Kidney (tissue), 14 donors: Measurements from ENCODE around the gene FRMD4A. TPM values are rescaled to one million over a fixed set of nuclear protein-coding genes. Genes with fewer than 3 reads are reported as not detected.

Experiments
- DNase-seq, 5 donors: peaks; one replicate each; pipeline ENCODE4 v3.0.0-alpha.2; 2013 to 2020
- FAIRE-seq: peaks from 2 replicates; lab custom pipeline; 2012; peaks lifted over from hg19 to GRCh38; lab: Jason Lieb, UNC
- H3K27ac ChIP-seq, 2 donors: one replicate each; pipeline ENCODE4 v1.7.0; 2013; ENCODE audit warnings: low read depth in 2 of 2, low read length in 2 of 2, inconsistent platforms in 1 of 2
- H3K27me3 ChIP-seq: one replicate; pipeline ENCODE4 v1.7.1; 2013; ENCODE audit warnings: low read length, inconsistent platforms; ENCODE audit not compliant: control insufficient read depth, insufficient read depth
- H3K36me3 ChIP-seq, 3 donors: one replicate each; pipeline versions ENCODE4 v1.7.0 to v1.7.1; 2013; ENCODE audit warnings: low read length in 3 of 3, control low read depth in 1 of 3, inconsistent platforms in 1 of 3; ENCODE audit not compliant: insufficient read depth in 3 of 3, control insufficient read depth in 2 of 3
- H3K4me1 ChIP-seq, 3 donors: one replicate each; pipeline versions ENCODE4 v1.7.0 to v1.7.1; 2013; ENCODE audit warnings: low read length in 3 of 3, inconsistent platforms in 1 of 3, low read depth in 1 of 3; ENCODE audit not compliant: control insufficient read depth in 2 of 3, insufficient read depth in 2 of 3
- H3K4me3 ChIP-seq, 3 donors: one replicate each; pipeline versions ENCODE4 v1.7.0 to v1.8.1; 2013; ENCODE audit warnings: low read length in 3 of 3, control low read depth in 1 of 3, inconsistent platforms in 1 of 3
- H3K9ac ChIP-seq, 3 donors: one replicate each; pipeline versions ENCODE4 v1.7.0 to v1.7.1; 2013; ENCODE audit warnings: low read length in 3 of 3, control low read depth in 1 of 3, inconsistent platforms in 1 of 3
- H3K9me3 ChIP-seq, 3 donors: one replicate each; pipeline versions ENCODE4 v1.7.0 to v1.7.1; 2013; ENCODE audit warnings: low read length in 3 of 3, control low read depth in 1 of 3, inconsistent platforms in 1 of 3; ENCODE audit not compliant: control insufficient read depth in 2 of 3, insufficient read depth in 1 of 3
- intact Hi-C: fragments of 100-400 bp; cut with DNase I; formaldehyde crosslinking; loops from one replicate; pipeline ENCODE4 v1.11.1; 2022
- polyA plus RNA-seq: library from polyadenylated mRNA; stranded (reverse); fragments of 350-450 nt; fragmentation: Illumina TruSeq; extraction: RNeasy Lipid Tissue Mini Kit (QIAGEN cat#74804); gene quantifications from one replicate; pipeline ENCODE4 v1.2.3, GENCODE V29; 2014; ENCODE audit warnings: low read depth, low replicate concordance; ENCODE audit not compliant: insufficient read depth
- total RNA-seq: library from RNA; stranded (reverse); fragmentation: NEBNext Ultra II Directional; extraction: Animal tissue kit (Norgen Biotek cat#: 25700); gene quantifications from one replicate; pipeline ENCODE4 v1.2.1, GENCODE V29; 2021
- TF ChIP-seq, protein P1 (sequence below): IDR thresholded peaks from 3 replicates; pipeline ENCODE4 v1.5.1; 2012; ENCODE audit warnings: mild to moderate bottlenecking, moderate library complexity, borderline replicate concordance; ENCODE audit not compliant: insufficient read depth; ENCODE audit errors: extremely low read depth
- donor health status: control.
- donor health status: control.
- donor health status: control.
- donor health status: control.
- donor health status: control.
- donor health status: DM: yes; HTN: yes; CAD: no.
- donor health status: Normal renal cell carcinoma (clear cell type).

FRMD4A gene
- total and polyA plus RNA-seq, 2 donors from 2014 or later, result 16.0 to 68.2 TPM

DNA sequence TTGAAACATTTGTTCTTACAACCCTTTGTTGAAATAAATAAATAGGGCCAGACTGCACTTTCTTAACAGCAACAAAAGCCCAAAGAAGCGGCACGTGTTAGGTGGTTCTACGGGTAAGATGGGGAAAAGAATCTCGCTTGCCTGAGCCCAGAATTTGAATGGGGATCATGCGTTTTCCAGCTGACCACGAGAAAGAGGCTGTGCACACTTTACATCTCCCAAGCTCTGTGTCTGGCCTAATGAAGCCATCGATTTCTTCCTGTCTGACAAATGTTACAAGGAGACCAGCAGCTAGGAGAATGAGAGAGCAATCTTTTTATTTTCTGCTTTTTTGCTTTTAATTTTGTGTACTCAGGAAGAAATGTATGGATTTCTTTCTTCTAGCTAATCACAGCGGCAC, 52.2 kb downstream of the FRMD4A start:
- Histone ChIP-seq H3K36me3 (no peaks in the 10 kb centered on the region), H3K4me1 (no peaks in the 10 kb centered on the region), H3K9me3 (peaks cover 0 to 3% (median 0%) of the 10 kb centered on the region in 3 donors), H3K27me3 (no peaks in the 10 kb centered on the region), H3K27ac (no peak overlapping the region), H3K9ac (no peak overlapping the region), H3K4me3 (no peak overlapping the region)
- DNase-seq (no peak), FAIRE-seq (no peak)
- intact Hi-C loops, result no loop called here
- TF ChIP-seq, protein P1, sequence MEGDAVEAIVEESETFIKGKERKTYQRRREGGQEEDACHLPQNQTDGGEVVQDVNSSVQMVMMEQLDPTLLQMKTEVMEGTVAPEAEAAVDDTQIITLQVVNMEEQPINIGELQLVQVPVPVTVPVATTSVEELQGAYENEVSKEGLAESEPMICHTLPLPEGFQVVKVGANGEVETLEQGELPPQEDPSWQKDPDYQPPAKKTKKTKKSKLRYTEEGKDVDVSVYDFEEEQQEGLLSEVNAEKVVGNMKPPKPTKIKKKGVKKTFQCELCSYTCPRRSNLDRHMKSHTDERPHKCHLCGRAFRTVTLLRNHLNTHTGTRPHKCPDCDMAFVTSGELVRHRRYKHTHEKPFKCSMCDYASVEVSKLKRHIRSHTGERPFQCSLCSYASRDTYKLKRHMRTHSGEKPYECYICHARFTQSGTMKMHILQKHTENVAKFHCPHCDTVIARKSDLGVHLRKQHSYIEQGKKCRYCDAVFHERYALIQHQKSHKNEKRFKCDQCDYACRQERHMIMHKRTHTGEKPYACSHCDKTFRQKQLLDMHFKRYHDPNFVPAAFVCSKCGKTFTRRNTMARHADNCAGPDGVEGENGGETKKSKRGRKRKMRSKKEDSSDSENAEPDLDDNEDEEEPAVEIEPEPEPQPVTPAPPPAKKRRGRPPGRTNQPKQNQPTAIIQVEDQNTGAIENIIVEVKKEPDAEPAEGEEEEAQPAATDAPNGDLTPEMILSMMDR, result no peak

DNA sequence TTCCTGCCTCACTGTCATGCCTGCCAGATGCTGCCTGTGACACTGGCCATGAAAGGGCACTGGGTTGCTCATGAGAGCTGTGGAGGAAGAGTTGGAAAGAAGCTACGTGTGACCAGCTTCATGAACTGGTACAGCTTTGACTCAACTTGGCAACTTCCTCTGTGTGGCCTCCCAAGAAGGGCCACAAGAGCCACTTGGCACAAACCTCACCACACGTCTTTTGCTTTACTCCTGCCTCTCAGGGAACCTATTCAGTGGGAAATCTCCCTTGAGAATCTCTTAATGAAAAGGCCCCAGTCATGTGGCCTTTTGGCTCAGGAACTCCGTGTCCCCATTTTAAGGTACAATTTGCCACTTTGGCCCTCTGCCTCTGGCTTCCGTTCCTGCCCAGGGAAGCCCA, 54.5 kb downstream of the FRMD4A start:
- Histone ChIP-seq H3K4me1 (no peaks in the 10 kb centered on the region), H3K9me3 (peaks cover 0 to 3% (median 0%) of the 10 kb centered on the region in 3 donors), H3K27ac (no peak overlapping the region), H3K27me3 (no peaks in the 10 kb centered on the region), H3K9ac (no peak overlapping the region), H3K36me3 (no peaks in the 10 kb centered on the region), H3K4me3 (no peak overlapping the region)
- TF ChIP-seq, protein P1, result no peak
- FAIRE-seq (no peak), DNase-seq (no peak)
- intact Hi-C loops, result no loop called here

DNA sequence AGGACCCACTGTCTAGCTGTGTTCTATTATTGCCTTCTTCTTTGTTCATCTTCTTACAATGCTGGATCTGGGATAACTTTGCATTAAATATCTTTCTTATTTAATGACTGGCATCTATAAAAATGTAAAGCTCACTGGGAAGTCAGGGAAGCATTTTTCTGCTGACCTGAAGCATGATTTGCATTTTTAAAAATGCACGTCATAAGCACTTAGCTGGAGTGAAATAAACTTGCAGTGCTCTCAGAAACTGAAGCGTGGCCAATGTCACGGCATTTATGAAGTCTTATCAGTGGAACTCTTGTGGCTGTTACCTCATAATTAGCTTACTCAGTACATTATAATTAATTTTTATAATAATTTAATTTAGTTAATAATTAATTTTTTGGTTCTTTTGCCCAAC, 59.1 kb downstream of the FRMD4A start:
- H3K27ac ChIP-seq, result no peak overlapping the region
- FAIRE-seq (no peak), DNase-seq (no peak)
- intact Hi-C loops, result no loop called here
- TF ChIP-seq, protein P1, result no peak
- H3K4me3 ChIP-seq, result no peak overlapping the region
- no peaks in the 10 kb centered on the region for H3K27me3 ChIP-seq
- H3K36me3 ChIP-seq, result no peaks in the 10 kb centered on the region
- no peaks in the 10 kb centered on the region for H3K9me3 ChIP-seq
- H3K9ac ChIP-seq, result no peak overlapping the region
- no peaks in the 10 kb centered on the region for H3K4me1 ChIP-seq

DNA sequence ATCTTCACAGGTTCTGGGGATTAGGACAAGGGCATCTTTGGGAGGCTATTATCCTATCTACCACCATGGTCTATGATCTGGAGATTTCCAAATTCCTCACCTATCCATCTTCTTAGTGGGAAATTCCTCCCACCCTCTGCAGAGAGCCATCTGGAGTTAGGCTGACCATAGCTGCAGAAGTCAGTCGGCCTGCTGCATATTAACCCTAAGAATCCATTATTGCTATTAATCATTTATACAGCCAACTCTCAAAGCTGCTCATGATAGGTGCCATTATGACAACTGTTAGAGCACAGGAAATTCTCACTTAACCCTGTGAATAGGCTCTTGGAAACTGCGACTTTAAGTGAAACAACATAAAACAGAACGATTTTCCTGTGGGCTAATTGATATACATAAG, 60.4 kb downstream of the FRMD4A start:
- Histone ChIP-seq H3K9ac (no peak overlapping the region), H3K27me3 (no peaks in the 10 kb centered on the region), H3K27ac (no peak overlapping the region), H3K9me3 (no peaks in the 10 kb centered on the region), H3K36me3 (no peaks in the 10 kb centered on the region), H3K4me3 (no peak overlapping the region), H3K4me1 (no peaks in the 10 kb centered on the region)
- TF ChIP-seq, protein P1, result no peak
- peak in 1 of 5 donors; percentile 16 for DNase-seq
- intact Hi-C loops, result no loop called here
- no peak for FAIRE-seq
